Testis (tissue), 2 donors: ENCODE measurements around the gene PCDHGA2.

ENCODE experiments used
- POLR2A ChIP-seq: fragments of 450-650 bp; IDR thresholded peaks from one replicate; pipeline ENCODE4 v1.6.1; 2017; ENCODE audit warnings: antibody characterized with exemption, mild to moderate bottlenecking, moderate library complexity
- TF ChIP-seq, protein P1 (sequence below), 3 experiments: fragments of 450-650 bp in 2 of 3; fragments of 200-600 bp in 1 of 3; sonication (generic) in 1 of 3; IDR thresholded peaks; one replicate each; pipeline ENCODE4 v1.5.1; 2016 to 2019; ENCODE audit warnings: antibody characterized with exemption in 3 of 3, mild to moderate bottlenecking in 2 of 3, moderate library complexity in 1 of 3

DNA sequence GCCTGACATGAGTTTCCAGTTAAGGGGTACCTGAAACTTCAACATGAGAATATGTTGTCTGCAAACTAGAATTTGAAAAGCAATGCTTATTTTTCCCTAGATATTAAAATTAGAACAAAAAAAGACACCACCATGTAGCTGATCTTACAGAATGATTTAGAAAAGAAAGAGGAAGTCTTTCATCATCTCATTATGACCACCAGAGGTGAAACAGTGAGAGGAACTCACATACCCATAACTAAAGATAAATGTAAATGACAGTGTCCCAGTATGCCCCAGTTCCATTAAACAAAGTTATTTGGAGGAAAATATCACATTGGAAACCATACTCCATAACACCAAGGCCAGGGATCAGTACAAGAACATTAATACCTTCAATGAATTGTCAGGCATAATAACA is 24.8 kb upstream of the PCDHGA2 start:
- TF ChIP-seq, protein P1, sequence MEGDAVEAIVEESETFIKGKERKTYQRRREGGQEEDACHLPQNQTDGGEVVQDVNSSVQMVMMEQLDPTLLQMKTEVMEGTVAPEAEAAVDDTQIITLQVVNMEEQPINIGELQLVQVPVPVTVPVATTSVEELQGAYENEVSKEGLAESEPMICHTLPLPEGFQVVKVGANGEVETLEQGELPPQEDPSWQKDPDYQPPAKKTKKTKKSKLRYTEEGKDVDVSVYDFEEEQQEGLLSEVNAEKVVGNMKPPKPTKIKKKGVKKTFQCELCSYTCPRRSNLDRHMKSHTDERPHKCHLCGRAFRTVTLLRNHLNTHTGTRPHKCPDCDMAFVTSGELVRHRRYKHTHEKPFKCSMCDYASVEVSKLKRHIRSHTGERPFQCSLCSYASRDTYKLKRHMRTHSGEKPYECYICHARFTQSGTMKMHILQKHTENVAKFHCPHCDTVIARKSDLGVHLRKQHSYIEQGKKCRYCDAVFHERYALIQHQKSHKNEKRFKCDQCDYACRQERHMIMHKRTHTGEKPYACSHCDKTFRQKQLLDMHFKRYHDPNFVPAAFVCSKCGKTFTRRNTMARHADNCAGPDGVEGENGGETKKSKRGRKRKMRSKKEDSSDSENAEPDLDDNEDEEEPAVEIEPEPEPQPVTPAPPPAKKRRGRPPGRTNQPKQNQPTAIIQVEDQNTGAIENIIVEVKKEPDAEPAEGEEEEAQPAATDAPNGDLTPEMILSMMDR (IDR thresholded peaks at IDR 0.05), result no peak
- no peak for TF ChIP-seq POLR2A
